Measurements from ENCODE around the gene LRP4.

Gene LRP4

DNA sequence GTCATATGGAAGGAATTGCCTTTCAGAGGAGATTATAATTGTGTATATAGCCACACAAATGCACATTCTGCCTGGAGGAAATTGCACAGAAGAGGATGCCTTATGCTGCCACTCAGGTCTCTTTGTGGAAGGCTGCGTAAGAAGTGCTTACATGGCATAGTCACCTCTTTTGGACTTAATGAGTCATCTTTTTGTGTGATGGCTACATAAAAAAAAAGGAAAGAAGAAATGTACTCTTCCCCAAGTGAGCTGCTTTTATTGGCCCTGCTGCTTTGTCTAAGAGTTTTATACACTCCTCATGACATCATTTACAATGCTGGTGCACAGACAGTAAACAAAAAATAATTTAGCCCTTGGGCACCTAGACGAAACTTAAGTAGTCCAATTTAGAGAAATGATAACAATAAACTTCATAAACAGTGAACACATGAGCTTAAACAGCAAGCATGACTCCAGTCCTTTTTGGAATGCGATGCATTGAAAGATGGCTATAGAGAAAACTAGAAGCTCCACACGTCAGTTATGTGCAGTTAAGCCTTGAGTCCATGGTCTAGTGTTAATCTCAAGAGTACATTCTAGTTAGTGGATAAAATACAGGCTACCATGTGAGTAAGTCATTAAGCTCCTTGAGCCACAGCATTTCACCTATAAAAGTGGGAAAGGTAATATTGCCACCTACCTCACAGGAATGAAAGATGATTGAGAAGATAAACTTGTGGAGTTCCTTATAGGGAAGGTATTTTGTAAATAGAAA is 30.2 kb upstream of the LRP4 start:
- H3K27ac ChIP-seq (ENCODE audit: extremely low read depth, low read depth, low read length): peak overlapping the region; percentile 82
- H3K4me1 ChIP-seq (ENCODE audit: control insufficient read depth, insufficient read depth, low read length): peaks cover 14% of the 10 kb centered on the region
- no peak overlapping the region for H3K4me3 ChIP-seq (ENCODE audit: low read depth, low read length)
- no peaks in the 10 kb centered on the region for H3K36me3 ChIP-seq (ENCODE audit: control insufficient read depth in 2 of 2, insufficient read depth in 1 of 2, low read length in 2 of 2)
- H3K9me3 ChIP-seq (ENCODE audit: control insufficient read depth, insufficient read depth, low read depth, low read length): no peaks in the 10 kb centered on the region
- POLR2A ChIA-PET: interaction anchor here (0.6 to 2.1 kb wide), 3 partner anchors 9 to 105 kb away, joined by 3 to 6 read pairs (median 3); no protein-coding TSS in a partner anchor
- CTCF ChIA-PET: interaction anchor here (0.6 to 1.2 kb wide), 5 partner anchors 28 to 224 kb away, joined by 3 to 4 read pairs (median 4); no protein-coding TSS in a partner anchor
- TF ChIP-seq BCL11A (tag by site-specific recombination; IDR thresholded peaks at IDR 0.05; ENCODE audit: low read depth) (peak; percentile 84; the same call in 1 of the 2 replicates), GLI2 (tag by site-specific recombination; IDR thresholded peaks at IDR 0.05; ENCODE audit: borderline replicate concordance, low read depth) (peak; percentile 24; the same call in 1 of the 2 replicates), ZNF518A (tag by site-specific recombination; conservative IDR thresholded peaks at IDR 0.05; ENCODE audit: low read depth) (peak; percentile 42; the same call in 1 of the 2 replicates), ZNF146 (tag by site-specific recombination; IDR thresholded peaks at IDR 0.05) (peak; percentile 5; the same call in 1 of the 2 replicates), ZNF791 (tag by site-specific recombination; IDR thresholded peaks at IDR 0.05) (no peak), ZNF404 (tag by site-specific recombination; IDR thresholded peaks at IDR 0.05) (no peak), ZNF362 (tag by site-specific recombination; IDR thresholded peaks at IDR 0.05) (peak; percentile 95), ZNF510 (tag by site-specific recombination; IDR thresholded peaks at IDR 0.05; ENCODE audit: insufficient replicate concordance) (no peak), HOXA7 (CRISPR knock-in tag; IDR thresholded peaks at IDR 0.05; ENCODE audit: borderline replicate concordance) (no peak), ZBTB8A (tag by site-specific recombination; IDR thresholded peaks at IDR 0.05) (peak; percentile 57), BCL6B (tag by site-specific recombination; IDR thresholded peaks at IDR 0.05) (no peak), ZBTB7A (tag by site-specific recombination; IDR thresholded peaks at IDR 0.05; ENCODE audit: low read depth) (no peak), ZNF175 (tag by site-specific recombination; IDR thresholded peaks at IDR 0.05) (no peak), ZNF184 (tag by site-specific recombination; IDR thresholded peaks at IDR 0.05) (peak; percentile 90), ZFP37 (tag by site-specific recombination; IDR thresholded peaks at IDR 0.05) (no peak), ZNF549 (tag by site-specific recombination; IDR thresholded peaks at IDR 0.05) (no peak), ZNF211 (tag by site-specific recombination; IDR thresholded peaks at IDR 0.05; ENCODE audit: low read depth) (no peak), PRDM10 (tag by site-specific recombination; IDR thresholded peaks at IDR 0.05) (peak; percentile 57)
- TF ChIP-seq, protein P1, sequence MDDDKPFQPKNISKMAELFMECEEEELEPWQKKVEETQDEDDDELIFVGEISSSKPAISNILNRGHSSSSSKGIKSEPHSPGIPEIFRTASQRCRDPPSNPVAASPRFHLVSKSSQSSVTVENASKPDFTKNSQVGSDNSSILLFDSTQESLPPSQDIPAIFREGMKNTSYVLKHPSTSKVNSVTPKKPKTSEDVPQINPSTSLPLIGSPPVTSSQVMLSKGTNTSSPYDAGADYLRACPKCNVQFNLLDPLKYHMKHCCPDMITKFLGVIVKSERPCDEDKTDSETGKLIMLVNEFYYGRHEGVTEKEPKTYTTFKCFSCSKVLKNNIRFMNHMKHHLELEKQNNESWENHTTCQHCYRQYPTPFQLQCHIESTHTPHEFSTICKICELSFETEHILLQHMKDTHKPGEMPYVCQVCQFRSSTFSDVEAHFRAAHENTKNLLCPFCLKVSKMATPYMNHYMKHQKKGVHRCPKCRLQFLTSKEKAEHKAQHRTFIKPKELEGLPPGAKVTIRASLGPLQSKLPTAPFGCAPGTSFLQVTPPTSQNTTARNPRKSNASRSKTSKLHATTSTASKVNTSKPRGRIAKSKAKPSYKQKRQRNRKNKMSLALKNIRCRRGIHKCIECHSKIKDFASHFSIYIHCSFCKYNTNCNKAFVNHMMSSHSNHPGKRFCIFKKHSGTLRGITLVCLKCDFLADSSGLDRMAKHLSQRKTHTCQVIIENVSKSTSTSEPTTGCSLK (tag by site-specific recombination; IDR thresholded peaks at IDR 0.05): no peak
- TF ChIP-seq, protein P2, sequence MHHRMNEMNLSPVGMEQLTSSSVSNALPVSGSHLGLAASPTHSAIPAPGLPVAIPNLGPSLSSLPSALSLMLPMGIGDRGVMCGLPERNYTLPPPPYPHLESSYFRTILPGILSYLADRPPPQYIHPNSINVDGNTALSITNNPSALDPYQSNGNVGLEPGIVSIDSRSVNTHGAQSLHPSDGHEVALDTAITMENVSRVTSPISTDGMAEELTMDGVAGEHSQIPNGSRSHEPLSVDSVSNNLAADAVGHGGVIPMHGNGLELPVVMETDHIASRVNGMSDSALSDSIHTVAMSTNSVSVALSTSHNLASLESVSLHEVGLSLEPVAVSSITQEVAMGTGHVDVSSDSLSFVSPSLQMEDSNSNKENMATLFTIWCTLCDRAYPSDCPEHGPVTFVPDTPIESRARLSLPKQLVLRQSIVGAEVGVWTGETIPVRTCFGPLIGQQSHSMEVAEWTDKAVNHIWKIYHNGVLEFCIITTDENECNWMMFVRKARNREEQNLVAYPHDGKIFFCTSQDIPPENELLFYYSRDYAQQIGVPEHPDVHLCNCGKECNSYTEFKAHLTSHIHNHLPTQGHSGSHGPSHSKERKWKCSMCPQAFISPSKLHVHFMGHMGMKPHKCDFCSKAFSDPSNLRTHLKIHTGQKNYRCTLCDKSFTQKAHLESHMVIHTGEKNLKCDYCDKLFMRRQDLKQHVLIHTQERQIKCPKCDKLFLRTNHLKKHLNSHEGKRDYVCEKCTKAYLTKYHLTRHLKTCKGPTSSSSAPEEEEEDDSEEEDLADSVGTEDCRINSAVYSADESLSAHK (tag by site-specific recombination; IDR thresholded peaks at IDR 0.05): peak; percentile 87

Data from HEK293 (cell line).